ENCODE results near the gene TBX10. TPM values are rescaled to one million over a fixed set of nuclear protein-coding genes. Genes with fewer than 3 reads are reported as not detected.

The TBX10 gene
- total and polyA plus RNA-seq, 7 donors, result 0.01 TPM; not detected in 6

DNA sequence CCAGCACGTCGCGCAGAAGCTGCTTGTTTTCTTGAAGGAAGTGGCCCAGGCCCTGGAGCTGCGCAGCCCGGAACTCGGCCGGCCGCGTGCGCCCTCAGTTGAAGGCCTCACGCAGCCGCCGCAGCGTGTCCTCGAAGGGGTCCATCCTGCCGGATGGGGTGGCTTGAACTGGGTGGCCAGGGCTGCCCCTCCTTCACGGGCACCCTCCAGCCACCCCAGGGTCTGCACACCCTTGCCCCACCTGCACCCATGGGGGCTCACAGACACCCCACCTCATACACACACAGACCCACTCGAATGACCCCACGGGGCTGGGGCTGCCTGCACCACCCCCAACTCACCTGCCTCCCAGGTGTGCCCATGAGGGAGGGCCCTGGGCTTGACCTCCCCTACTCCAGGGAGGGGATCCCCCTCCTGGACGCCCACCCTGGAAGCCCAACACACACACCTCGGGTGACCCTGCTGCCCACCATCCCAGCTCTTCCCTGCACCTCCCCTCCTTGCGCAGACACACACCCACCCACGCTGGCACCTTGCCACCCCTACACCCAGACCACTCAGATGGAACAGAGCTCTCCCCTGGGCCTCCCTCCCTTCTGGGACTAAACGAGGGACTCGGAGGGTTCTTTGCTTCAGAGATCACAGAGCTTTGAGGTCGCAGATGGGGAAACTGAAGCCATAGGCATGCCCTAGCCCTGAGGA is 28.1 kb upstream of the TBX10 start:
- intact Hi-C loops (cut with DNase I), result no loop called here
- 75 to 85% (median 79%) methylated on average over 26 of the region's 26 CpGs for WGBS, 3 donors
- no peak for ATAC-seq

DNA sequence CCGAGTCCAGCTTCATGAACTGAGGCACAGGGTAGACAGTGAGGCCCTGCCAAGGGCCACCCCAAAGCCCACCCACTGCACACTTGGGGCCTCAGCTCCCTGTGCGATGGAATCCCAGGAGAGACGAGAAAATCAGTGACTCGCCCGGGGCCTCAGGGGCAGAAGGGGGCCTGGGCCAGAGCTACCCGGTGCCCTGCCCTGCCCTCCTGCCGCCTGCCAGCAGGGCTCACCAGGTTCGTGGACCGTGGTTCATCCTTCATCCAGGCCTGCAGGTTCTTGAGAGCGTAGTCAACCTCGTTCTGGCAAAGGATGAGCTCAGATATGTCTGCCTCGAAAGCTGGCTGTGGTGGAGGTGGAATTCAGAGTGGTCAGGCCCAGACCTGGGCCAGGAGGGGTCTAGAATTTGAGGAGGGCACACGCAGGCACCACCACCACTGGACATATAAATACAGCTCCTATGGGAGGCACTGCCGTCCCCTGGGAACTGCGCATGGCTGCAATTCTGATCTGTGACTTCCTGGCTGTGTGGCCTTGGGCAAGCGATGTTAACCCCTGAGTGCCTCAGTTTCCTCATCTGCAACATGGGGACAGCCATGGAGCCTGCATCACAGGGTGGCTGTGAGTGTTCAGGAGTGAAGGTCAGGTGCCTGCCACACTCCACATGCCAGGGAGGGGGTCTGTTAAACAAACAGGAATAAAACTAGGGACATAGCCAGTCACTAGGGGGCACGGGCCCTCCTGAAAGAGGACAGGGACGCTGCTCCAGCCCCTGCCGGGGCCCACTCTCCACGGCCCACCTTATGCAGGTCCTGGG is 27.3 kb upstream of the TBX10 start:
- 65 to 75% (median 71%) methylated on average over 20 of the region's 20 CpGs for WGBS, 3 donors
- H3K27me3 ChIP-seq (ENCODE audit: insufficient read depth in 3 of 3, low read length in 2 of 3), result no peaks in the 10 kb centered on the region
- H3K4me3 ChIP-seq, result no peak overlapping the region
- TF ChIP-seq, protein P1, sequence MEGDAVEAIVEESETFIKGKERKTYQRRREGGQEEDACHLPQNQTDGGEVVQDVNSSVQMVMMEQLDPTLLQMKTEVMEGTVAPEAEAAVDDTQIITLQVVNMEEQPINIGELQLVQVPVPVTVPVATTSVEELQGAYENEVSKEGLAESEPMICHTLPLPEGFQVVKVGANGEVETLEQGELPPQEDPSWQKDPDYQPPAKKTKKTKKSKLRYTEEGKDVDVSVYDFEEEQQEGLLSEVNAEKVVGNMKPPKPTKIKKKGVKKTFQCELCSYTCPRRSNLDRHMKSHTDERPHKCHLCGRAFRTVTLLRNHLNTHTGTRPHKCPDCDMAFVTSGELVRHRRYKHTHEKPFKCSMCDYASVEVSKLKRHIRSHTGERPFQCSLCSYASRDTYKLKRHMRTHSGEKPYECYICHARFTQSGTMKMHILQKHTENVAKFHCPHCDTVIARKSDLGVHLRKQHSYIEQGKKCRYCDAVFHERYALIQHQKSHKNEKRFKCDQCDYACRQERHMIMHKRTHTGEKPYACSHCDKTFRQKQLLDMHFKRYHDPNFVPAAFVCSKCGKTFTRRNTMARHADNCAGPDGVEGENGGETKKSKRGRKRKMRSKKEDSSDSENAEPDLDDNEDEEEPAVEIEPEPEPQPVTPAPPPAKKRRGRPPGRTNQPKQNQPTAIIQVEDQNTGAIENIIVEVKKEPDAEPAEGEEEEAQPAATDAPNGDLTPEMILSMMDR (IDR thresholded peaks at IDR 0.05), result no peak
- H3K36me3 ChIP-seq (ENCODE audit: insufficient read depth in 1 of 2, low read depth in 1 of 2), result no peaks in the 10 kb centered on the region
- intact Hi-C loops (cut with DNase I), result no loop called here
- no peak overlapping the region for H3K27ac ChIP-seq
- no peaks in the 10 kb centered on the region for H3K4me1 ChIP-seq
- H3K9me3 ChIP-seq, result no peaks in the 10 kb centered on the region
- ATAC-seq (no peak), DNase-seq (no peak)

More for the DNA sequence above, 28.1 kb upstream of the TBX10 start:
- TF ChIP-seq, protein P1 (IDR thresholded peaks at IDR 0.05), result no peak
- Histone ChIP-seq H3K4me3 (no peak overlapping the region), H3K27me3 (ENCODE audit: insufficient read depth in 3 of 3, low read length in 2 of 3) (peaks cover 0 to 4% (median 0%) of the 10 kb centered on the region in 3 donors), H3K9me3 (no peaks in the 10 kb centered on the region), H3K4me1 (no peaks in the 10 kb centered on the region), H3K36me3 (ENCODE audit: insufficient read depth in 1 of 2, low read depth in 1 of 2) (no peaks in the 10 kb centered on the region), H3K27ac (no peak overlapping the region)
- no peak for DNase-seq

DNA sequence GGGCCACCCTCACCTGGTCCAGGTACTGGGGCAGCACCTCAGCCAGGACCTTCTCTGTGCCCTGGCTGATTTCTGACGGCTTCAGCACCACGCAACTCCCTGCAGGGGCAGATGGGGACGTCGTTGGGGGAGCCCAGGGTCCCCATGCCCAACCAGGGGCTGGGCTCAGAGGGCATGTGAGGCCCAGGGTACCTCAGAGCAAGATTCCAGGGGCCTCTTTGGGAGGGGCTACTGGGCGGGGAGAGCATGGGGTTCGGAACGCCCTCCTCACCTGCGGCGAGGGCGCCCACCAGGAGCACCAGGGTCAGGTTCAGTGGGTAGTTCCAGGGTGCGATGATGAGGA is 26.7 kb upstream of the TBX10 start:
- Histone ChIP-seq H3K36me3 (ENCODE audit: insufficient read depth in 1 of 2, low read depth in 1 of 2) (no peaks in the 10 kb centered on the region), H3K4me1 (no peaks in the 10 kb centered on the region), H3K9me3 (no peaks in the 10 kb centered on the region), H3K4me3 (no peak overlapping the region), H3K27me3 (ENCODE audit: insufficient read depth in 3 of 3, low read length in 2 of 3) (no peaks in the 10 kb centered on the region), H3K27ac (no peak overlapping the region)
- intact Hi-C loops (cut with DNase I), result no loop called here
- 86 to 91% (median 86%) methylated on average over 11 of the region's 11 CpGs for WGBS, 3 donors
- DNase-seq (no peak), ATAC-seq (no peak)
- TF ChIP-seq, protein P1 (IDR thresholded peaks at IDR 0.05), result no peak

DNA sequence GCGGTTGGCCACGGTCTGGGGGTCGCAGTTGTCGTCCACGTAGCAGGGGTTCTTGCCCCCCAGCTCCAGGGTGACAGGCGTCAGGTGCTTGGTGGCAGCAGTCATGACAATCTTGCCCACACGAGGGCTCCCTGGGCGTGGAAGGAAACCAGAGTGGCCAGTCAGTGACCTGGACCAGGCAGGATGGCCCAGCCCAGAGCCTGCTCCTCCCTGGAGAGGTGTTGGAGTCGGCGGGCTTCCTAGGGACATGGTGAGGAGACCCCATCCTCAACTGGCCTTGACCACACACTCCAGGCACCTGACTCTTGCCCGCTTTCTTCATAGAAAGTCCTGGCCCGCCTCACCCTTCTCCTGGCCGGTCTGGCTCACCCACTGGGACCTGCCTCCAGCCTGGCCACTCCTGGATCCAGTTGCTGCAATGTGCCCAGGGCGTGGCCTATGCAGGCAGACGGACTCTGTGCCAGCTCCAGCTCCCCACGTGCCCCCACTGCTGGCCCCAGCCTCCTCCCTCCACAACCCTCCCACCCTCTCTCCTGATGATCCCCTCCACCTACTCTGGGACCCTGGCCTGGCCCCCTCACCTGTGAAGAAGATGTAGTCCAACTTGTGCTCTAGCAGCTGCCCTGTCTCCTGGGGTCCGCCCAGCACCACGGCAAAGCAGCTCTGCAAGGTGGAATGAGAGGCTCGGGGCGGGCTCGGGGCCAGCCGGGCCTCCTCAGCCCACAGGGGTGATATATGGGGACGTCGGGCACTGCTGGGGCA is 26.2 kb upstream of the TBX10 start:
- whole genome bisulfite sequencing, 3 donors, result 68 to 74% (median 72%) methylated on average over 22 to 24 of the region's 24 CpGs
- TF ChIP-seq, protein P1 (IDR thresholded peaks at IDR 0.05), result no peak
- no peak for ATAC-seq
- H3K36me3 ChIP-seq (ENCODE audit: insufficient read depth in 1 of 2, low read depth in 1 of 2), result no peaks in the 10 kb centered on the region
- no peak overlapping the region for H3K4me3 ChIP-seq
- H3K4me1 ChIP-seq, result no peaks in the 10 kb centered on the region
- H3K27me3 ChIP-seq (ENCODE audit: insufficient read depth in 3 of 3, low read length in 2 of 3), result no peaks in the 10 kb centered on the region
- no peak for DNase-seq
- intact Hi-C loops (cut with DNase I), result no loop called here
- no peak overlapping the region for H3K27ac ChIP-seq
- H3K9me3 ChIP-seq, result no peaks in the 10 kb centered on the region

Data from psoas muscle (tissue), 8 donors.